Measurements from ENCODE around the gene MPPED2.
A peak's percentile ranks its signal among the peaks of the same experiment; 100 is the strongest.

MPPED2 gene

DNA sequence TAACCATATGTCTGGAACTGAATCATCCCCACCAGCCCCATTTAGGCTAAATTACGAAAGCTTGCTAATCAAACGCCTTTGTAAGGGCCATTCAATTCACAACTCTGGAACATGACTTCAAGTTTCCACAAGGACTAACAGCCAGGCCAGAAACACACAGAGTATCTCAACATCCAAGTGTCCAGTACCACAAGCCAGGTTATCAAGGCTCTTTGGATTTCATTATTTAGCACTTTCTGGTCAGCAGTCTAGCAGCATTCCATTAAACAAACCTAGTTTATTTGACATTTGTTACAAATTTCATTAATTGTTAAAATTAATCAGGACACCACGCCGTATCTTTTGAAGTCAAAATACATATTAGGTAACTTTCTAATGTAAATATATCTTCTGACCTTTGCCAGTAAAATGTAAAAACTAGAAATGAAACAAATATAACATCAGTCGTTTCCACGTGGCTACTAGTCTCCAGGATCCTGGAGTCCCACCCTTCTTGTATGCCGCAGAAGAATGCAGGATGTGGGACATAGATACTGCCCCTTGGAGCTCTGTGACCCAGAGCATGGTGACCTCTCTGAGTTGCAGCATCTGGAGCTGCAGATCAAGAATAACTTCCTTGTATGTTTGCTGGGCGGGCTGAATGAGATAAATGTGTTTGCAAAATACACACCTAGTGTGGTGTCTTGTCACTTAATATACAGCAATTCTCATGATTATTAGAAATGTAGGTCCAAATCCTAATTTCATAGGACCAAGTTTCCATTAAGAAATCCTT lies 64.7 kb downstream of the MPPED2 start:
- H3K4me1 ChIP-seq (ENCODE audit: control insufficient read depth, low read depth, low read length): no peaks in the 10 kb centered on the region
- no peaks in the 10 kb centered on the region for H3K79me1 ChIP-seq (ENCODE audit: low read length)
- H3K18ac ChIP-seq (ENCODE audit: low read length): no peak overlapping the region
- no peaks in the 10 kb centered on the region for H3K27me3 ChIP-seq (ENCODE audit: insufficient read depth, low read length, poor library complexity)
- no CpG with 5 or more reads among the region's 8 CpGs for WGBS (ENCODE audit: extremely low coverage, insufficient coverage, low lambda C conversion rate)
- H3K4me2 ChIP-seq (ENCODE audit: low read length): no peak overlapping the region
- no peak overlapping the region for H3K27ac ChIP-seq (ENCODE audit: low read depth, low read length)
- H3K23ac ChIP-seq (ENCODE audit: low read length): no peak overlapping the region
- no peak for DNase-seq
- no peaks in the 10 kb centered on the region for H3K79me2 ChIP-seq (ENCODE audit: control insufficient read depth, insufficient read depth, low read length)
- H2BK120ac ChIP-seq (ENCODE audit: low read depth, low read length): no peak overlapping the region
- H3K4ac ChIP-seq (ENCODE audit: low read depth, low read length): no peak overlapping the region
- no peak overlapping the region for H2BK15ac ChIP-seq (replicated peaks; ENCODE audit: low read depth)
- no peak overlapping the region for H3K56ac ChIP-seq (ENCODE audit: low read length)
- H3K9ac ChIP-seq (ENCODE audit: low read length): no peak overlapping the region
- H4K8ac ChIP-seq (ENCODE audit: low read depth, low read length): no peak overlapping the region
- no peaks in the 10 kb centered on the region for H3K36me3 ChIP-seq (ENCODE audit: control insufficient read depth, insufficient read depth, low read length)
- H4K5ac ChIP-seq (ENCODE audit: low read length): no peak overlapping the region
- H3K4me3 ChIP-seq (ENCODE audit: low read length): no peak overlapping the region
- H2BK5ac ChIP-seq (ENCODE audit: low read length): no peak overlapping the region
- no peak overlapping the region for H2AK5ac ChIP-seq (ENCODE audit: low read length)

DNA sequence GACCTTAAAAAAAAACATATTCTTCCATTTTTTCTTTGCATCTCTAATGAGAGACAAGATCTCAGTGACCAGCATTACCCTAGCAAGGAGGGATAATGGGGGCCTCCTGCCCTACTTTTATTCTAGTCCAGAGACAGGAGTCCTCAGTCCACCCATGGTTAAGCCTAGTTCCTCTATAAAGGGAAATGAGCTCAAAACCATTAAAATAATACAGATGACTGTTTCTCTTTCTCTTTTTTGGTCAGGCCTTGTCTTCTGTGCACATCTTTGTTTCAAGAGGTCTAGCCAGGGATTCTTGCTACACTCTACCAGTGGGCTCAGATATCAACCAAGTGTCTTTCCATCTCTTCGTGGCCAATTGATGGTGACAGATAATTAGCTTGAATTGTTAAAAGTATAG lies 73.1 kb downstream of the MPPED2 start:
- H3K27ac ChIP-seq (ENCODE audit: low read depth, low read length): no peak overlapping the region
- H2BK120ac ChIP-seq (ENCODE audit: low read depth, low read length): peak overlapping the region; percentile 12
- H3K4me3 ChIP-seq (ENCODE audit: low read length): no peak overlapping the region

DNA sequence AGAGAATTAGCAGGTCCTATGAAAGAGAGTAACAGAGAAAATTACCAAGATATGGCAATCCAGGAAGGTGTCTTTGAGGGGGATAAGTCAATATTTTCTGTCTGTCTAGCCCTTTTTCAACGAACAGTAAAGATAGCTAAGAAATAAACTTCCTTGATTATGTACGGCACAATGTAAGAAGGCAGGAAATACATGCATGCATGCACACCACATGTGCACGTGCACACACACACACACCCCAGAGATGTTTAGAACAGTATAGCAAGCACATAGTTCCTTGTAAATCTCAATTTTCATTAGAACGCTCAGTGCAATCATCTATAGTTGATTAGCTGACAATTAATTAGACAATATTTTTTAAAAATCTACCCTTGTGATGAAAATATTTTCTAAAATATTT lies 74.7 kb downstream of the MPPED2 start:
- DNase-seq: no peak
- H3K4ac ChIP-seq (ENCODE audit: low read depth, low read length): no peak overlapping the region
- no peaks in the 10 kb centered on the region for H3K36me3 ChIP-seq (ENCODE audit: control insufficient read depth, insufficient read depth, low read length)
- no peak overlapping the region for H2BK15ac ChIP-seq (replicated peaks; ENCODE audit: low read depth)
- no peak overlapping the region for H4K5ac ChIP-seq (ENCODE audit: low read length)
- H2AK5ac ChIP-seq (ENCODE audit: low read length): no peak overlapping the region
- H3K4me1 ChIP-seq (ENCODE audit: control insufficient read depth, low read depth, low read length): no peaks in the 10 kb centered on the region
- H3K9ac ChIP-seq (ENCODE audit: low read length): no peak overlapping the region
- H3K79me1 ChIP-seq (ENCODE audit: low read length): no peaks in the 10 kb centered on the region
- H3K4me3 ChIP-seq (ENCODE audit: low read length): no peak overlapping the region
- no peak overlapping the region for H4K8ac ChIP-seq (ENCODE audit: low read depth, low read length)
- no peaks in the 10 kb centered on the region for H3K79me2 ChIP-seq (ENCODE audit: control insufficient read depth, insufficient read depth, low read length)
- no peak overlapping the region for H3K27ac ChIP-seq (ENCODE audit: low read depth, low read length)
- H3K4me2 ChIP-seq (ENCODE audit: low read length): no peak overlapping the region
- no peaks in the 10 kb centered on the region for H3K27me3 ChIP-seq (ENCODE audit: insufficient read depth, low read length, poor library complexity)
- WGBS (ENCODE audit: extremely low coverage, insufficient coverage, low lambda C conversion rate): no CpG with 5 or more reads among the region's 4 CpGs
- H3K23ac ChIP-seq (ENCODE audit: low read length): no peak overlapping the region
- H2BK120ac ChIP-seq (ENCODE audit: low read depth, low read length): no peak overlapping the region
- H3K18ac ChIP-seq (ENCODE audit: low read length): no peak overlapping the region
- no peak overlapping the region for H2BK5ac ChIP-seq (ENCODE audit: low read length)
- no peak overlapping the region for H3K56ac ChIP-seq (ENCODE audit: low read length)

More for the DNA sequence above, 73.1 kb downstream of the MPPED2 start:
- no peak overlapping the region for H4K8ac ChIP-seq (ENCODE audit: low read depth, low read length)
- no peak overlapping the region for H2AK5ac ChIP-seq (ENCODE audit: low read length)
- H3K36me3 ChIP-seq (ENCODE audit: control insufficient read depth, insufficient read depth, low read length): no peaks in the 10 kb centered on the region
- H3K79me1 ChIP-seq (ENCODE audit: low read length): no peaks in the 10 kb centered on the region
- H3K23ac ChIP-seq (ENCODE audit: low read length): no peak overlapping the region
- no peaks in the 10 kb centered on the region for H3K27me3 ChIP-seq (ENCODE audit: insufficient read depth, low read length, poor library complexity)
- no peak overlapping the region for H3K4me2 ChIP-seq (ENCODE audit: low read length)
- DNase-seq: no peak
- no peaks in the 10 kb centered on the region for H3K79me2 ChIP-seq (ENCODE audit: control insufficient read depth, insufficient read depth, low read length)
- no peak overlapping the region for H4K5ac ChIP-seq (ENCODE audit: low read length)
- H2BK15ac ChIP-seq (replicated peaks; ENCODE audit: low read depth): no peak overlapping the region
- no peak overlapping the region for H3K18ac ChIP-seq (ENCODE audit: low read length)
- H3K56ac ChIP-seq (ENCODE audit: low read length): no peak overlapping the region
- no peaks in the 10 kb centered on the region for H3K4me1 ChIP-seq (ENCODE audit: control insufficient read depth, low read depth, low read length)
- no peak overlapping the region for H3K9ac ChIP-seq (ENCODE audit: low read length)
- no CpG with 5 or more reads among the region's 1 CpG for WGBS (ENCODE audit: extremely low coverage, insufficient coverage, low lambda C conversion rate)
- no peak overlapping the region for H2BK5ac ChIP-seq (ENCODE audit: low read length)
- H3K4ac ChIP-seq (ENCODE audit: low read depth, low read length): no peak overlapping the region

DNA sequence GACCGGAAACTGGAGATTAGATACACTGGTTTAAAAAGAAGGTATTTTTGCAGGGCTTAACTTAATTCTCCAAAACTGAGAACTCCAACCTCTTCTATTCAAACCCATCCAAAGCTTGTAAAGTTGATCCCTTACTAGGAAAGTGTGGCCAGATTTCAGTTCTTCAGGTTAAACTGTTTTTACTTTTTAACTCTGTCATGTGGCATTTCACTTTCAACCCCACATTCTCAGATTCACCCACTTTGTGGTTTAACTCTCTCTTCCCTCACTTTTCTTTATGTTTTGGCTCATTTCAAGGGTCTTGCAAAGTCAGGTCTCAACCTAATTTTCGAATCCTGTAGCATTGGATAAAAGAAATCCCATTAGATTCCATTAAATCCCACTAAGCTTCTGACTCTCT lies 75.4 kb downstream of the MPPED2 start:
- H3K56ac ChIP-seq (ENCODE audit: low read length): no peak overlapping the region
- H3K4me3 ChIP-seq (ENCODE audit: low read length): no peak overlapping the region

DNA sequence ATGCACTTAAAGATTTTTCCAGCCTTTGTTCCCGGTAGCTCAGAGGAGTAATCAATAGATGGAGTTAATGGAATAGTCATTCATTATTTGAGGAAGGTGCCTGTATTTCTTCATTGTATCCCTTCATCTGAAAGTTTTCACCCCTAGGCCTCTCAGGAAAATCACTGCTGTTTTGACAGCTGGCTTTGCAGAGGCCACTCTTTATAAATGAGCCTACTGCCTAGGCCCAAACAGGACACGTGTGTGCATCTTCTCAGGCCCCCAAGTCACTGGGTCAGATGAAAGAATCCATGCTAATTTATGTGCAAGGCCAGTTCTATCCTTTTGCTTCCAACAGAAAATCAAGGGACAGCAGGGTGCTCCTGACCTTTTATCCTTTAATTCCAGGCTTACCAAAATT lies 76.8 kb downstream of the MPPED2 start:
- H3K56ac ChIP-seq (ENCODE audit: low read length): no peak overlapping the region
- no peak overlapping the region for H2BK15ac ChIP-seq (replicated peaks; ENCODE audit: low read depth)
- no peak overlapping the region for H3K9ac ChIP-seq (ENCODE audit: low read length)
- no CpG with 5 or more reads among the region's 2 CpGs for WGBS (ENCODE audit: extremely low coverage, insufficient coverage, low lambda C conversion rate)
- H3K79me2 ChIP-seq (ENCODE audit: control insufficient read depth, insufficient read depth, low read length): no peaks in the 10 kb centered on the region
- no peaks in the 10 kb centered on the region for H3K36me3 ChIP-seq (ENCODE audit: control insufficient read depth, insufficient read depth, low read length)
- DNase-seq: no peak
- H4K5ac ChIP-seq (ENCODE audit: low read length): no peak overlapping the region
- H3K4me3 ChIP-seq (ENCODE audit: low read length): no peak overlapping the region
- H3K79me1 ChIP-seq (ENCODE audit: low read length): no peaks in the 10 kb centered on the region
- H2BK5ac ChIP-seq (ENCODE audit: low read length): no peak overlapping the region
- H3K4me1 ChIP-seq (ENCODE audit: control insufficient read depth, low read depth, low read length): no peaks in the 10 kb centered on the region
- H2AK5ac ChIP-seq (ENCODE audit: low read length): no peak overlapping the region
- H4K8ac ChIP-seq (ENCODE audit: low read depth, low read length): no peak overlapping the region
- H2BK120ac ChIP-seq (ENCODE audit: low read depth, low read length): no peak overlapping the region
- H3K4ac ChIP-seq (ENCODE audit: low read depth, low read length): no peak overlapping the region
- H3K4me2 ChIP-seq (ENCODE audit: low read length): no peak overlapping the region
- H3K27ac ChIP-seq (ENCODE audit: low read depth, low read length): no peak overlapping the region
- no peaks in the 10 kb centered on the region for H3K27me3 ChIP-seq (ENCODE audit: insufficient read depth, low read length, poor library complexity)
- H3K23ac ChIP-seq (ENCODE audit: low read length): no peak overlapping the region
- no peak overlapping the region for H3K18ac ChIP-seq (ENCODE audit: low read length)

More for the DNA sequence above, 75.4 kb downstream of the MPPED2 start:
- H2AK5ac ChIP-seq (ENCODE audit: low read length): no peak overlapping the region
- no peak overlapping the region for H3K9ac ChIP-seq (ENCODE audit: low read length)
- no peak overlapping the region for H3K18ac ChIP-seq (ENCODE audit: low read length)
- H3K36me3 ChIP-seq (ENCODE audit: control insufficient read depth, insufficient read depth, low read length): no peaks in the 10 kb centered on the region
- H3K27ac ChIP-seq (ENCODE audit: low read depth, low read length): no peak overlapping the region
- no peak overlapping the region for H4K5ac ChIP-seq (ENCODE audit: low read length)
- no CpG with 5 or more reads among the region's 2 CpGs for WGBS (ENCODE audit: extremely low coverage, insufficient coverage, low lambda C conversion rate)
- no peak overlapping the region for H4K8ac ChIP-seq (ENCODE audit: low read depth, low read length)
- H3K23ac ChIP-seq (ENCODE audit: low read length): no peak overlapping the region
- no peak overlapping the region for H2BK5ac ChIP-seq (ENCODE audit: low read length)
- no peak overlapping the region for H3K4me2 ChIP-seq (ENCODE audit: low read length)
- no peaks in the 10 kb centered on the region for H3K27me3 ChIP-seq (ENCODE audit: insufficient read depth, low read length, poor library complexity)
- no peaks in the 10 kb centered on the region for H3K79me2 ChIP-seq (ENCODE audit: control insufficient read depth, insufficient read depth, low read length)
- no peak overlapping the region for H3K4ac ChIP-seq (ENCODE audit: low read depth, low read length)
- H3K4me1 ChIP-seq (ENCODE audit: control insufficient read depth, low read depth, low read length): no peaks in the 10 kb centered on the region
- no peak for DNase-seq
- H2BK15ac ChIP-seq (replicated peaks; ENCODE audit: low read depth): no peak overlapping the region
- no peaks in the 10 kb centered on the region for H3K79me1 ChIP-seq (ENCODE audit: low read length)
- H2BK120ac ChIP-seq (ENCODE audit: low read depth, low read length): no peak overlapping the region

DNA sequence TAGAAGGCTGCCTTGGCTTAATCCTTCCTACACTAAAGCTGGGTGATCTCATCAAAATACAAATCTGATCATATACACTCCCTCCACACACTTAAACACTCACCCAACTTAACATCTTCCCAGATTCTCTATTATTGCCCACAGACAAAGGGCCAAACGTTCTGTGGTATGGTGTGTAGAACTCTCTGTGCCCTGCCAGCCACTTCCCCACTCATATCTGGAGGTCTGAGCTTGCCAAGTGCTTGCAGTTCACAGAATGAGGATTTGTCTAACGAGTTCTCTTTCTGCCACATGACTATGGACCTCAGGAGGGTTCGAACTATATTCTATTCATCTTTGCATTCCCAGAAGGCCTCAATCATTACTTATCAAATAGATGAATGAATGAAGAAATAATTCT lies 77.6 kb downstream of the MPPED2 start:
- H3K18ac ChIP-seq (ENCODE audit: low read length): no peak overlapping the region
- H3K9ac ChIP-seq (ENCODE audit: low read length): no peak overlapping the region

More for the DNA sequence above, 77.6 kb downstream of the MPPED2 start:
- DNase-seq: no peak
- no peaks in the 10 kb centered on the region for H3K4me1 ChIP-seq (ENCODE audit: control insufficient read depth, low read depth, low read length)
- H3K27me3 ChIP-seq (ENCODE audit: insufficient read depth, low read length, poor library complexity): no peaks in the 10 kb centered on the region
- no peaks in the 10 kb centered on the region for H3K36me3 ChIP-seq (ENCODE audit: control insufficient read depth, insufficient read depth, low read length)
- H3K79me1 ChIP-seq (ENCODE audit: low read length): no peaks in the 10 kb centered on the region
- no peak overlapping the region for H2AK5ac ChIP-seq (ENCODE audit: low read length)
- no peak overlapping the region for H3K23ac ChIP-seq (ENCODE audit: low read length)
- WGBS (ENCODE audit: extremely low coverage, insufficient coverage, low lambda C conversion rate): no CpG with 5 or more reads among the region's 3 CpGs
- H3K4me2 ChIP-seq (ENCODE audit: low read length): no peak overlapping the region
- H3K27ac ChIP-seq (ENCODE audit: low read depth, low read length): no peak overlapping the region
- no peak overlapping the region for H2BK5ac ChIP-seq (ENCODE audit: low read length)
- no peaks in the 10 kb centered on the region for H3K79me2 ChIP-seq (ENCODE audit: control insufficient read depth, insufficient read depth, low read length)
- H3K4ac ChIP-seq (ENCODE audit: low read depth, low read length): no peak overlapping the region
- H2BK15ac ChIP-seq (replicated peaks; ENCODE audit: low read depth): no peak overlapping the region
- H4K5ac ChIP-seq (ENCODE audit: low read length): no peak overlapping the region
- H4K8ac ChIP-seq (ENCODE audit: low read depth, low read length): no peak overlapping the region
- no peak overlapping the region for H2BK120ac ChIP-seq (ENCODE audit: low read depth, low read length)
- no peak overlapping the region for H3K4me3 ChIP-seq (ENCODE audit: low read length)
- H3K56ac ChIP-seq (ENCODE audit: low read length): no peak overlapping the region

Measured in mesendoderm (in vitro differentiated cells).